ENCODE results near the gene COL5A2. TPM values are rescaled to one million over a fixed set of nuclear protein-coding genes. Genes with fewer than 3 reads are reported as not detected.
A peak's percentile ranks its signal among the peaks of the same experiment; 100 is the strongest.

COL5A2 gene
- 10 to 100 TPM; 16.1 to 62.8 (median 33.1) TPM for total RNA-seq

DNA sequence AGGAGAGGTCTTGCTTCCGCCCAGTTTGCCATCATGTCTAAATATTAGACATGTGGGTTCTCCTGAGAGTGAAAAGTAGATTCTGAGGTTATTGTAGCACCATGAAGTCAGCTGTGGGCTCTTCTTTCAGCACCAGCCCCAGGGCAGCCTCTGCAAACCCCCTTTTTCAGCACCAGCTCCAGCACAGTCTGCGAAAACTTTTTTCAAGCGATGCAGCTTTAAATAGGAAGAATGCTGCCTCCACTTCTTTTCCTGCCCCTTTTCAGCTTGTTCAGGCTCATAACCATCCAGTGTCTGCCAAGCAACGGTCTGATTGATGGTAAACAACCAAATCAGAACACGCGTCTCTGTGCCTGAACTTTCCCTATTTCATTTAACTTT lies at the start of gene COL5A2:
Gene COL5A2, minus strand, starts transcription at position 192 of the 381 bp plus-strand sequence. Its CDS starts 157 bp downstream, at position 35.
- DNase-seq, result peak; percentile 24
- Histone ChIP-seq H3K27me3 (no peaks in the 10 kb centered on the region), H3K4me1 (peaks cover 0 to 22% (median 4%) of the 10 kb centered on the region in 4 donors), H3K36me3 (no peaks in the 10 kb centered on the region), H3K9me3 (no peaks in the 10 kb centered on the region), H3K27ac (peak within 1 kb of the TSS; percentile 78 to 88 (median 84)), H3K4me3 (peak within 1 kb of the TSS; percentile 29 to 57 (median 40))
- 5 to 9% methylated on average over 4 to 6 of the region's 6 CpGs for WGBS, 2 donors (ENCODE audit: low coverage in 1 of 2)
- in situ Hi-C loops (cut with MboI; ENCODE audit: low pct_ligation_motif_present in 1 of 4, low pct_unique_long_range_greater_than_20kb in 1 of 4, low sequenced_read_pairs in 3 of 4) (no loop called here), intact Hi-C loops (cut with DNase I; ENCODE audit: low total_unique reads) (no loop called here)
- TF ChIP-seq, protein P1, sequence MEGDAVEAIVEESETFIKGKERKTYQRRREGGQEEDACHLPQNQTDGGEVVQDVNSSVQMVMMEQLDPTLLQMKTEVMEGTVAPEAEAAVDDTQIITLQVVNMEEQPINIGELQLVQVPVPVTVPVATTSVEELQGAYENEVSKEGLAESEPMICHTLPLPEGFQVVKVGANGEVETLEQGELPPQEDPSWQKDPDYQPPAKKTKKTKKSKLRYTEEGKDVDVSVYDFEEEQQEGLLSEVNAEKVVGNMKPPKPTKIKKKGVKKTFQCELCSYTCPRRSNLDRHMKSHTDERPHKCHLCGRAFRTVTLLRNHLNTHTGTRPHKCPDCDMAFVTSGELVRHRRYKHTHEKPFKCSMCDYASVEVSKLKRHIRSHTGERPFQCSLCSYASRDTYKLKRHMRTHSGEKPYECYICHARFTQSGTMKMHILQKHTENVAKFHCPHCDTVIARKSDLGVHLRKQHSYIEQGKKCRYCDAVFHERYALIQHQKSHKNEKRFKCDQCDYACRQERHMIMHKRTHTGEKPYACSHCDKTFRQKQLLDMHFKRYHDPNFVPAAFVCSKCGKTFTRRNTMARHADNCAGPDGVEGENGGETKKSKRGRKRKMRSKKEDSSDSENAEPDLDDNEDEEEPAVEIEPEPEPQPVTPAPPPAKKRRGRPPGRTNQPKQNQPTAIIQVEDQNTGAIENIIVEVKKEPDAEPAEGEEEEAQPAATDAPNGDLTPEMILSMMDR (IDR thresholded peaks at IDR 0.05), result no peak
- TF ChIP-seq POLR2A (IDR thresholded peaks at IDR 0.05) (peak; percentile 44), POLR2AphosphoS5 (IDR thresholded peaks at IDR 0.05) (peak; percentile 48 to 73 (median 62))

DNA sequence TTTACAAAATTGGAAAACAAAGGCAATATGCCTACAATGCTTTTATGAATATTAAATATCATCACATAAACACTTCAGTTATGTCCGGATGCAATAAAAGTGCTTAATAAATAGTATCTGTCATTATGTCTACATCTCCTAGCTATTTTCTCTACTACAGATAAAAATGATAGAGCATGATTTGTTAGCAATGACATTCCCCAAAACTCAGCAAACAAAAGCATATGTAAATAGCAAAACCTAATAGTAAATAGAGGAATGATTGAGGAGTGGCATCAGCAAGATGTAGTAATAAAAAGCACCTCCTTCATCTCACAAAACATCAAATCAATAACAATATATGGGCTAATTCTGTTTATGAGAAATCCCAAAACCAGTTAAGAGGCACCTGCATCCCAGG lies 46.5 kb upstream of the COL5A2 start:
- WGBS, 2 donors (ENCODE audit: low coverage in 1 of 2), result 67 to 98% methylated on average over 1 of the region's 1 CpG
- intact Hi-C loops (cut with DNase I; ENCODE audit: low total_unique reads), result no loop called here
- Histone ChIP-seq H3K9me3 (no peaks in the 10 kb centered on the region), H3K27ac (no peak overlapping the region), H3K4me3 (no peak overlapping the region), H3K4me1 (peaks cover 7 to 18% (median 11%) of the 10 kb centered on the region in 4 donors), H3K36me3 (no peaks in the 10 kb centered on the region), H3K27me3 (no peaks in the 10 kb centered on the region)
- in situ Hi-C loops (cut with MboI; ENCODE audit: low pct_ligation_motif_present in 1 of 4, low pct_unique_long_range_greater_than_20kb in 1 of 4, low sequenced_read_pairs in 3 of 4), result no loop called here
- no peak for DNase-seq
- TF ChIP-seq POLR2AphosphoS5 (IDR thresholded peaks at IDR 0.05) (no peak), EP300 (IDR thresholded peaks at IDR 0.05; ENCODE audit: low read depth) (no peak), POLR2A (IDR thresholded peaks at IDR 0.05) (no peak)
- TF ChIP-seq, protein P1 (IDR thresholded peaks at IDR 0.05), result no peak

DNA sequence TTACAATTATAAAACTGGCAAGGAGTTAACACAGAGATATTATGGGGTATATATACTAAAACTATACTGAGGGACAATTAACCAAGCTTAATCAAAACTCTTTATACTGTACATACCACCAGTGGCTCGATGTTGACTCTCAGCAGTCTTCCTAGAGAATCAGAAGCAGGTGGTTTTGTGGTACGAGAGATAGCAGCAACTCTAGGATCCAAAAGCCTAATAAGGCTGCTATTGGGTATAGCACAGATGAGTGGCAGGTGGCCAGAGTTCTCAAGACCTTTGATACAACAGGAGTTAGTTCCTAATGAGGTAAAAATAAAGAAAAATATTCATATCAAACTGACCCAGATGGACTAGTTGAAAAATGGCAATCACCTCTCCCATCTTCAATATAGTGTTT lies 45.5 kb upstream of the COL5A2 start:
- Histone ChIP-seq H3K4me1 (peaks cover 7 to 18% (median 11%) of the 10 kb centered on the region in 4 donors), H3K27ac (no peak overlapping the region), H3K27me3 (no peaks in the 10 kb centered on the region), H3K36me3 (no peaks in the 10 kb centered on the region), H3K4me3 (no peak overlapping the region), H3K9me3 (no peaks in the 10 kb centered on the region)
- no peak for DNase-seq
- TF ChIP-seq POLR2AphosphoS5 (IDR thresholded peaks at IDR 0.05), result no peak
- TF ChIP-seq EP300 (IDR thresholded peaks at IDR 0.05; ENCODE audit: low read depth), result no peak
- TF ChIP-seq POLR2A (IDR thresholded peaks at IDR 0.05), result no peak
- TF ChIP-seq, protein P1 (IDR thresholded peaks at IDR 0.05), result no peak
- intact Hi-C loops (cut with DNase I; ENCODE audit: low total_unique reads) (no loop called here), in situ Hi-C loops (cut with MboI; ENCODE audit: low pct_ligation_motif_present in 1 of 4, low pct_unique_long_range_greater_than_20kb in 1 of 4, low sequenced_read_pairs in 3 of 4) (no loop called here)
- whole genome bisulfite sequencing, 2 donors (ENCODE audit: low coverage in 1 of 2), result 60 to 65% methylated on average over 1 to 2 of the region's 2 CpGs

DNA sequence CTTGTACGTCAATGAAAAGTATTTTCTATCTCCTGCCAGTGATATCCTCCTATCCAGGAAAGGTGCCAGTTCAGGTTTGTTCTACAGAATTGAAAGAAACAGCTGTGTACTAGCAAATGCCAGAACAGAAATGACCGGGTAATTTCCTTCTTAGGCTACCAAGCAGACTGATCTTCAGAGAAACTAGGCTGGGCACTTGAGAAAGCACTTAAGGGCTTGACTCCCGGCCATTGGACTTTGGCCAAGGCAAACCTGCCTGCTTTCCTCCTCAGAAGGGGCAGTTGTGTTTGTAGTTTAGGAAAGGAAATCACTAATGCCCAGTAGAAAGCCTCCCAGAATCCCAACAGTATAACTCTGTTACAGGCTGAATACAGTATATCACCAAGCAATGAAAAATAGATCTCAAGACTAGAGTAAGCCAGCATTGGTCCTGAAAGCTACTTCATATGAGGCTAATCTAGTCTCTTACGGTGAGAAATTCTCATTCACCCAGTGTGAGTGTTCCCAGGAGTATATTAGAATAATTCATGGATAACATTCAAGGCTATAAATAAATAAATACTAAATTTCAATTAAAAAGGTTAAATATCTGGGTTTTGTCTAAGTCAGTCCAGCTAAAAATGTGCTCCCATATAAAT lies 43.0 kb upstream of the COL5A2 start:
- no peak for TF ChIP-seq POLR2A (IDR thresholded peaks at IDR 0.05)
- TF ChIP-seq EP300 (IDR thresholded peaks at IDR 0.05; ENCODE audit: low read depth), result no peak
- TF ChIP-seq, protein P1 (IDR thresholded peaks at IDR 0.05), result no peak
- TF ChIP-seq POLR2AphosphoS5 (IDR thresholded peaks at IDR 0.05), result no peak
- 36 to 38% methylated on average over 3 to 4 of the region's 4 CpGs for WGBS, 2 donors (ENCODE audit: low coverage in 1 of 2)
- Histone ChIP-seq H3K4me1 (peaks cover 7 to 18% (median 11%) of the 10 kb centered on the region in 4 donors), H3K4me3 (no peak overlapping the region), H3K36me3 (no peaks in the 10 kb centered on the region), H3K27ac (peak overlapping the region; percentile 3 to 56 (median 49)), H3K27me3 (no peaks in the 10 kb centered on the region), H3K9me3 (no peaks in the 10 kb centered on the region)
- intact Hi-C loops (cut with DNase I; ENCODE audit: low total_unique reads) (no loop called here), in situ Hi-C loops (cut with MboI; ENCODE audit: low pct_ligation_motif_present in 1 of 4, low pct_unique_long_range_greater_than_20kb in 1 of 4, low sequenced_read_pairs in 3 of 4) (no loop called here)
- peak; percentile 58 for DNase-seq
